Muscle layer of colon (tissue), 2 donors: ENCODE measurements around the gene CD8B.
"Not testable (repeated sequence)": the region's sequence is repeated elsewhere in the genome, so short reads cannot be mapped to it uniquely, and the experiment has no call there.

Source experiments
- H3K27ac ChIP-seq: one replicate; pipeline ENCODE4 v1.7.0; 2013; ENCODE audit warnings: low read depth, mild to moderate bottlenecking, low read length, moderate library complexity
- H3K27me3 ChIP-seq, 2 donors: one replicate each; pipeline ENCODE4 v1.7.0; 2013; ENCODE audit warnings: low read length in 2 of 2, mild to moderate bottlenecking in 2 of 2; ENCODE audit not compliant: insufficient read depth in 2 of 2, control insufficient read depth in 1 of 2
- H3K36me3 ChIP-seq: one replicate; pipeline ENCODE4 v1.7.0; 2013; ENCODE audit warnings: mild to moderate bottlenecking, low read length; ENCODE audit not compliant: insufficient read depth
- H3K4me1 ChIP-seq: one replicate; pipeline ENCODE4 v1.7.0; 2013; ENCODE audit warnings: mild to moderate bottlenecking, low read length; ENCODE audit not compliant: insufficient read depth
- H3K4me3 ChIP-seq, 2 donors: one replicate each; pipeline ENCODE4 v1.7.0; 2013; ENCODE audit warnings: low read length in 2 of 2, low read depth in 1 of 2, mild to moderate bottlenecking in 1 of 2, moderate library complexity in 1 of 2
- H3K9ac ChIP-seq: one replicate; pipeline ENCODE4 v1.7.0; 2013; ENCODE audit warnings: low read length
- H3K9me3 ChIP-seq: one replicate; pipeline ENCODE4 v1.7.0; 2013; ENCODE audit warnings: mild to moderate bottlenecking, low read length
- donor health status: abdominal sarcoma.
- donor health status: Adenocarcinoma of cecum.

CD8B gene

DNA sequence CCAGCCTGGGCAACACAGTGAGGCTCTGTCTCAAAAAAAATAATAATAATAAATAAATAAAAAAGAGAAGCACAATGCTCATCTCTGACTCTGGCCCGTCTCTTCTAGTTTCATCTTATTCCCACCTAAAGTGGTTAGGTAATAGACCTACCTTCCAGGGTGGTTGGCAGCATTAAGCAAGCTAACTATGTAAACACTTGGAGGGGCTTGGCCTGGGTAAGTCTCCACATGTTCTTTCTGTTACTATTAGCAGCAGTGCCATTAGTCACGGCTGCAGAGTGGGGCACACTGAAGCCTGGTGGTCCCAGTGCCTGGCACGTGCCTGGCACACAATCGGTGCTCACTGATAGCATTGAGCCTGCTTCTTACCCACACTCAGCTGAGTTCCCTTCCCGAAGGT lies 4.0 kb downstream of the CD8B start:
- not testable (repeated sequence) for H3K4me1 ChIP-seq, H3K36me3 ChIP-seq, H3K4me3 ChIP-seq, H3K9me3 ChIP-seq, H3K9ac ChIP-seq, H3K27ac ChIP-seq, H3K27me3 ChIP-seq

DNA sequence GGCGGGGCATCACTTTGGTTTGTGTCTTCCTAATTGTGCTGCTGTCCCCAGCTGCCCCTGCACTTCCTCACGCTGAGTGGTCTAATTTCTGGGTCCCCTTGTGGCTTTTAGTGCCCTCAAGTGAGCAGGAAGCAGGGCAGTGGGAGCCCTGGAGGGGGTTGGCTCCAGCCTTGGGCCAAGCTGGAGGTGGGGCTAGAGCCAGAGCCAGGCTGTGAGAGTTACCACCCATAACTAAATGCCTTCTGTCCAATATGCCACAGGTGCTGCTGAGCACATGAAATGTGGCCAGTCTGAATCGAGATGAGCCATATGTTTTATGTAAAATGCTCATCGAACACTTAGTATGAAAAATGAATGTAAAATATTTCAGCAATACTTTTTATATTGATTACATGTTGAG lies 5.2 kb downstream of the CD8B start:
- H3K9ac ChIP-seq, H3K36me3 ChIP-seq, H3K4me3 ChIP-seq, H3K27ac ChIP-seq, H3K4me1 ChIP-seq, H3K27me3 ChIP-seq, H3K9me3 ChIP-seq: not testable (repeated sequence)

DNA sequence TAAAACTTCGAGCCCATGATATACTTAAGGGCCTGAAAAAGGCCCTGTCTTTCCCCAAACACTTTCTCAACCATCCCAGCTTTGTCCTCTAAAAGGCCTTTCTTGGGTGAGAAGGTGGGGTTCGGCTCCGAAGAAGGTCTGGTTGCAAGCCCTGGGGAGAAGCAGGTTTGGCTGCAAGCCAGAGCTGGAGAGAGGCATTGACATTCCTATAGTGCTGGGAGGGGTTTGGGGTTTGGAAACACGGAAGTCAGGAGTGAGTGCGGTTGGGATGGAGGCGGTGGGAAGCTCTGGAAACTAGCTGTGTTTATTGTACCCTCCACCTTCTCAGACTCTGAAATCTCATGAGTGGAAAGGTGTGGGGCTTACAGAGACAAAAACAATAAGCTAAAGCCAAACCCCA lies 5.7 kb downstream of the CD8B start:
- H3K4me3 ChIP-seq, H3K36me3 ChIP-seq, H3K27ac ChIP-seq, H3K9me3 ChIP-seq, H3K9ac ChIP-seq, H3K27me3 ChIP-seq, H3K4me1 ChIP-seq: not testable (repeated sequence)

DNA sequence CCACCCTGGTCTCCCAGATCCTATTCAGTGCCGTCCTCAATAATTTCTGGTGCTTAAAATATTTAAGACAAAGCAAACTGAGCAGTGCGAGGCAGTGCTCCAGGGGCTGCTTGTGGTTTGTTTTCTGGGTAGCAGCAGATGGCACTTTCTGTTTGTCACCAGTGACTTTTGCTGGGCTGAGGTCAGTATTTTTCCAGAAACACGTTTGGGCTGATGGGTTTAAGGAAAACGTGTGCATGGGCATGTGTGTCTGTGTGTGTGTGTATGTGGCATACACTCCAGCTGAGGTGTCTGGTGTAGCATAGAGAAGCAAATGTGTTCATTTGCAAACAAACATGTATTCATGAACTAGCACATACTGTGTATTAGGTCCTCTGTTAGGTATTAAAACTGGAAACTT lies 10.1 kb downstream of the CD8B start:
- not testable (repeated sequence) for H3K9me3 ChIP-seq, H3K27me3 ChIP-seq, H3K4me3 ChIP-seq, H3K36me3 ChIP-seq, H3K9ac ChIP-seq, H3K4me1 ChIP-seq, H3K27ac ChIP-seq

DNA sequence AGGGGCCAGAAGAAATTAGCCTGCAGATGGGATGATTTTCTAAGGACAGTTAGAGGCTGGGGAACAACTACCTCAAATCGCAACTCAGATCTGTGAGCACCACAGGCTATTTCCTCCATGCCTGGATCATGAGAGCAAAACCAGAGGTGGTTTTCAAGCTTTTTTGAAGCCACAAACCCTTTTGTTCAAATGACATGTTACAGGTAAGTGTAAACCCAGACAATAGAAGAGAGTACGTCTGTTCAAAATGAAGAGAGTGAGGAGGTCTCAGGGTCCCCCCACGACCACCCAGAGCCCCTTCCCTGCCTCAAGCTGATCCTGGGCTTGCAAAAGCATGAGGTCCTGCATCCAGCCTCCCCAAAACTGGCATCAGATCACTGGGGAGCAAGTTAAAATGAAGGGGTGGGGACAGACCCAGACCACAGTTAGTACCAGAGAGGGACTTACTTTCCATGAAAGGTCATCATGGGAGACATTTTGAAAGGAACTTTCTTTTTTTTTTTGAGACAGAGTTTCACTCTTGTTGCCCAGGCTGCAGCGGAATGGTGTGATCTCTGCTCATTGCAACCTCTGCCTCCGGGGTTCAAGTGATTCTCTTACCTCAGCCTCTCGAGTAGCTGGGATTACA lies 19.0 kb downstream of the CD8B start:
- not testable (repeated sequence) for H3K4me1 ChIP-seq, H3K9ac ChIP-seq, H3K27me3 ChIP-seq, H3K4me3 ChIP-seq, H3K27ac ChIP-seq, H3K36me3 ChIP-seq, H3K9me3 ChIP-seq

DNA sequence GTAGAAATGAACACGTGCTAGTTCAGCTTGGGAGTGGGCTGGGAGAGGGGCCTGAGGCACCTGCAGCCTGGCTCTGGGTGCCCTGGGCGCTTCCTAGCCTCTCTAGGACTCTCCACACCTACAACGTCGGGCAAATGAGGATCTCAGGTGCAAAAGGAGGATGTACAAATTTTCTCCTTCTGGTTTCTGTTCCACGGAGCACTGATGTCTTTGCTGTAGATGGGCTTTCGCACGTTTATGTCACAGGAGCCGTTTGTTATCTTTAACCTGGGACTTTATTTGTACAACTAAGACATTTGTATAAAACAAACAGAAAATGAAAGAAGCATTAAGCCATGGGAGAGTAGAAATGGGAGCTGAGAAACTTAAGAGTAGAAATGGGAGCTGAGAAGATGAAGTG lies 20.4 kb downstream of the CD8B start:
- not testable (repeated sequence) for H3K27me3 ChIP-seq, H3K4me3 ChIP-seq, H3K9me3 ChIP-seq, H3K27ac ChIP-seq, H3K36me3 ChIP-seq, H3K4me1 ChIP-seq, H3K9ac ChIP-seq

DNA sequence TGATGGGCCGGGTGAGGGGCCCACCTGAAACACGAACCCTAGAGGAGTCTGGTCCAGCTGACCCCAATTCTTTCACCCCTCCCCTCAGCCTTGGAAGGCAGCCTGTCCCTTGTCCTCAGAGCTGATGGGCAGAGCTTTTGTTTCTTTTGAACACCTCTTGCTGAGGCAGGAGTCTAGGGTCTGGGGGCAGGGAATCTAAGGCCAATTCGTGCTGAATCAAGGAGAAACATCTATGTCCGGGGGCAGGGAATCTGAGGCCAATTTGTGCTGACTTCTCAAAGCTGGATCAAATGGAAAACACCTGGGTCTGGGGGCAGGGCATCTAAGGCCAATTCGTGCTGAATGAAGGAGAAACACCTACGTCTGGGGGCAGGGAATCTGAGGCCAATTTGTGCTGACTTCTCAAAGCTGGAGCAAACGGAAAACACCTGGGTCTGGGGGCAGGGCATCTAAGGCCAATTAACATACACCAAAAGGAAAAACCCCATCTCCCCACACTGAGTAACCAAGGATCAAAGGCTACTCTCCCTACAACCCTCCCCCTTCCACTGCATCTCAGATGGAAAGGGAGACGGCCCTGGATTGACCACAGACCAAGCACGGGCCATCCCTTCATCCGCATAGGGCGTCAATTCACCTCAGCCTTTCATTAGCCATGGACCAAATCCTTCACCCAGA lies 21.7 kb downstream of the CD8B start:
- H3K4me3 ChIP-seq, H3K4me1 ChIP-seq, H3K9me3 ChIP-seq, H3K27ac ChIP-seq, H3K9ac ChIP-seq, H3K27me3 ChIP-seq, H3K36me3 ChIP-seq: not testable (repeated sequence)

DNA sequence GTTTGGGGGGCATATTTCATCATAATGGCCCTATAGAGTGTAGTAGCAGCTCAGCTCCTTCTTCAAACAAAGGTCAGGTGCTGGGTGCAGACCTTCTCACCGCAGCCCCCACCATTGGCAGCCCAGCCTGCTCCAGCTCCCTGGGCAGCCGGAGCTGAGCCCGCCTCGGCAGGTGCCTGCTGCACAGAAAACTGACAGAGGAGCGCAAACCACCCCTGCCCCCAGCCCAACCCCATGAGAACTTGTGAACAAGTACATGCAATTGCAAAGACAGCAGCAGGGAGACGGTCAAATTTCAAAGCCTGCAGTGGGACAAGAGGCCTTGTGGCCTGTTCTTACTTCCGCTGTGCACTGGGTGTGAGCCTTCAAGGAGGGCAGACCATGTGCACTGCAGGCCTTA lies 22.2 kb downstream of the CD8B start:
- not testable (repeated sequence) for H3K9ac ChIP-seq, H3K9me3 ChIP-seq, H3K4me1 ChIP-seq

DNA sequence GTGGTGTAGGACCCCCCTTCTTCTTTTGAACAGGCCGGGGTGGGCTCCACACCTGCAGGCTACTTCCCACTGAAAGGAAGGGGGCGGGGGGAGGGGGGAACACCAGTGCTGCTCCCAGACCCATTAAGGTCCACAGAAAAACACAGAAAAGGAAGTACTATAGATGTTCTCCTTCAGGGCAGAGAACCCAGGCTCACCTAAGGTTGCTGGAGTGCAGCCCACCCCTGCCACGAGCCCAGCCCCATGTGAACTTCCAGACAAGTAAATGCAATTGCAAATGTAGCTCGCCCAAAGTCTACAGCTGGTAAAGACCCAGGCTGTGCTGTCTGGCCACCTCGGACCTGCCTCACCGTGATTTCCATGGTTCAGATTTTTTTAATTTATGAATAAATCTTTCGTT lies 24.0 kb downstream of the CD8B start:
- not testable (repeated sequence) for H3K4me3 ChIP-seq, H3K9me3 ChIP-seq, H3K27me3 ChIP-seq, H3K4me1 ChIP-seq, H3K9ac ChIP-seq, H3K36me3 ChIP-seq, H3K27ac ChIP-seq

More for the DNA sequence above, 22.2 kb downstream of the CD8B start:
- H3K27me3 ChIP-seq, H3K27ac ChIP-seq, H3K4me3 ChIP-seq, H3K36me3 ChIP-seq: not testable (repeated sequence)

DNA sequence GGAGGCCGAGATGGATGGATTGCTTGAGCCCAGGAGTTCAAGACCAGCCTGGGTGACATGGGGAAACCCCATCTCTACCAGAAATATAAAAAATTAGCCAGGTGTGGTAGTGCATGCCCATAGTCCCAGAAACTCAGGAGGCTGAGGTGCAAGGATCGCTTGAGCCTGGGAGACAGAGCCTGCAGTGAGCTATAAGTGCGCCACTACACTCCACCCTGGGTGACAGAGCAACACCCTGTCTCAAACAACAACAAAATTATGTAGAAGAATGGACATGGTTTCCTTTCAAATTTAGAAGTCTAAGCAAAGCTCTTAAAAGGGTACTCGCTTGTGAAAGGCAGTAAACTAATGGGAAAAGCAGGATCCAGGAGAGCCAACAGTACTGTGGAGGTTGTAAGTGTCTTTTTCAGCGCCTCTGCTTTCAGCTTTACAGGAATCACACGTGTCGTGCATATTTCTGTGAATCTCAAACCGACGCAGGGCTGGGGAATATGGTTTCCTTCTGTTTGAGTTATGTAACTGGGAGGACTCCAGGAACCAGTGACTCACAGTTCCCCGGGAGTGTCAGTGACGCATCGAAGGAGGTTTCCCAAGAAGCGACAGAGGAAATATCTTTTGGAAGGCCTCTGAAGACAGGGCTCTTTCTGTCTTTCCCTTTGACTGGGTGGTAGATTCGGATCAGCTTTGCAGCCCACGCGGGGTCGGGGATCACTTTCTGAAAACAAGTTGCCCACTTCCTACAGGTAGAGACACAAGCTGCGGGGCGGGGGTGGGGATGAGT lies 24.6 kb downstream of the CD8B start:
- H3K4me3 ChIP-seq = peak overlapping the region in 1 of 2 donors; percentile 27
- not testable (repeated sequence) for H3K4me1 ChIP-seq, H3K27ac ChIP-seq

DNA sequence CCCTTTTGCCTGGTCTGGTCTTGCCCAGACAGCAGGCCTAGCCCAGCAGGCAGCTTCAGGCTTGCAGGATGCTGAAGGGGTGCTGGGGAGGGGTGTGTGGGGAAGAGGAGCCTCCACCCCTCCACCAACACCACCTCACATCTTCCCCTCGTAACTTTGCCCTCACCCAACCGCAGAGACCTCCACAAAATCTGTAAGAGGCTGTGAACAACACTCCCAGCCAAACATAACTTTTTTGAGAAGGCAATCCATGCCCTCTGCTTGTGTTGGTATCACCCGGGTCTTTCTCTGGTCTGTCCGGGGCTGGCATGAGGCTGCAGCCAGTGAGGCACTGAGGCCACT lies 26.2 kb downstream of the CD8B start:
- H3K4me1 ChIP-seq, H3K27me3 ChIP-seq, H3K27ac ChIP-seq, H3K9ac ChIP-seq, H3K36me3 ChIP-seq, H3K4me3 ChIP-seq, H3K9me3 ChIP-seq: not testable (repeated sequence)

More for the DNA sequence above, 24.6 kb downstream of the CD8B start:
- H3K9me3 ChIP-seq, H3K9ac ChIP-seq, H3K27me3 ChIP-seq, H3K36me3 ChIP-seq: not testable (repeated sequence)

DNA sequence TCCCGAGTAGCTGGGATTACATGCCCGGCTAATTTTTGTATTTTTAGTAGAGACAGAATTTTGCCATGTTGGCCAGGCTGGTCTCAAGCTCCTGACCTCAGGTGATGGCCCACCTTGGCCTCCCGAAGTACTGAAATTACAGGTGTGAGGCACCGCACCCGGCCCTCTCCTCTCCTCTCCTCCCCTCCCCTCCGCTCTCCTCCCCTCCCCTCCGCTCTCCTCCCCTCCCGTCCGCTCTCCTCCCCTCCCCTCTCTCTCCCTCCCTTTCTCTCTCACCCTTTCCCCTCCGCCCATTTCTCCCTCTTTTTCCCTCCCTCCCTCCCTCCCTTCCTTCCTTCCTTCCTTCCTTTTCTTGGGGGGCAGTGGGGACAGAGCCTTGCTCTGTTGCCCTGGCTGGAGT lies 28.4 kb downstream of the CD8B start:
- H3K9me3 ChIP-seq = no peaks in the 10 kb centered on the region
- no peak overlapping the region for H3K4me3 ChIP-seq

More for the DNA sequence above, 28.4 kb downstream of the CD8B start:
- Histone ChIP-seq H3K36me3 (no peaks in the 10 kb centered on the region), H3K9ac (no peak overlapping the region), H3K27me3 (no peaks in the 10 kb centered on the region), H3K27ac (no peak overlapping the region), H3K4me1 (no peaks in the 10 kb centered on the region)
